ENCODE results near the gene POU3F1. TPM values are rescaled to one million over a fixed set of nuclear protein-coding genes. Genes with fewer than 3 reads are reported as not detected.

POU3F1 gene
- total and polyA plus RNA-seq, 2 donors (not counting 1 experiment from before 2014, with no cell fraction given) = 0.63 to 3.8 TPM

- Histone ChIP-seq H2AFZ (ENCODE audit: insufficient read depth, low read depth, low read length, poor library complexity, severe bottlenecking) (no peak overlapping the region), H4K20me1 (ENCODE audit: control insufficient read depth, insufficient read depth, low read length, poor library complexity, severe bottlenecking) (no peaks in the 10 kb centered on the region), H3K4me2 (replicated peaks; ENCODE audit: low read depth, low read length, poor library complexity, severe bottlenecking) (no peak overlapping the region), H3K4me3 (ENCODE audit: control extremely low read depth in 1 of 5, extremely low read depth in 1 of 5, insufficient read depth in 1 of 5, low read depth in 2 of 5, low read length in 4 of 5) (no peak overlapping the region), H3K9ac (ENCODE audit: low read length) (no peak overlapping the region), H3K4me1 (ENCODE audit: control insufficient read depth in 2 of 2, insufficient read depth in 2 of 2, low read length in 2 of 2) (no peaks in the 10 kb centered on the region), H3K79me2 (ENCODE audit: control insufficient read depth, insufficient read depth, low read length) (no peaks in the 10 kb centered on the region), H3K36me3 (replicated peaks in 1 of 2; ENCODE audit: control extremely low read depth in 1 of 2, control insufficient read depth in 1 of 2, extremely low read depth in 1 of 2, insufficient read depth in 2 of 2, low read length in 1 of 2) (no peaks in the 10 kb centered on the region), H3K9me3 (ENCODE audit: control extremely low read depth in 1 of 3, control insufficient read depth in 2 of 3, insufficient read depth in 1 of 3, low read length in 2 of 3) (no peaks in the 10 kb centered on the region), H3K27ac (ENCODE audit: low read length in 2 of 2) (no peak overlapping the region), H3K27me3 (replicated peaks in 1 of 4; ENCODE audit: control extremely low read depth in 1 of 4, control insufficient read depth in 3 of 4, insufficient read depth in 4 of 4, low read length in 3 of 4) (peaks cover 0 to 13% (median 2%) of the 10 kb centered on the region in 4 experiments)
- ATAC-seq (ENCODE audit: low read depth) (no peak), DNase-seq (no peak)
- Mint-ChIP-seq H3K27me3 (peaks cover 57% of the 10 kb centered on the region), H3K4me1 (no peaks in the 10 kb centered on the region), H3K9me3 (ENCODE audit: insufficient read depth) (no peaks in the 10 kb centered on the region), H3K4me3 (no peak overlapping the region), H3K27ac (no peak overlapping the region)
- no peak for TF ChIP-seq EZH2 (IDR thresholded peaks at IDR 0.05; ENCODE audit: borderline replicate concordance, insufficient read depth, low read depth, low read length, poor library complexity, severe bottlenecking)
- TF ChIP-seq CTCF (IDR thresholded peaks at IDR 0.05) = no peak
- intact Hi-C loops (cut with micrococcal nuclease) = no loop called here
- WGBS (ENCODE audit: insufficient coverage) = 84% methylated on average over 3 of the region's 4 CpGs
- POLR2A ChIA-PET = interaction anchor here (0.6 kb wide), 1 partner anchor 99 kb away, joined by 3 read pairs; no protein-coding TSS in a partner anchor
- CTCF ChIA-PET = interaction anchor here (0.6 kb wide), 2 partner anchors 12 to 778 kb away, joined by 3 read pairs; no protein-coding TSS in a partner anchor
These were observed 45.7 kb upstream of the POU3F1 start for GRCh38 chr1:38092256-38092655.

GRCh38 chr1:38090796-38091195, 44.2 kb upstream of the POU3F1 start:
- TF ChIP-seq EZH2 (IDR thresholded peaks at IDR 0.05; ENCODE audit: borderline replicate concordance, insufficient read depth, low read depth, low read length, poor library complexity, severe bottlenecking) = no peak
- TF ChIP-seq CTCF (IDR thresholded peaks at IDR 0.05) = no peak
- no peaks in the 10 kb centered on the region for H3K36me3 ChIP-seq (replicated peaks in 1 of 2; ENCODE audit: control extremely low read depth in 1 of 2, control insufficient read depth in 1 of 2, extremely low read depth in 1 of 2, insufficient read depth in 2 of 2, low read length in 1 of 2)
- peaks cover 0 to 13% (median 2%) of the 10 kb centered on the region in 4 experiments for H3K27me3 ChIP-seq (replicated peaks in 1 of 4; ENCODE audit: control extremely low read depth in 1 of 4, control insufficient read depth in 3 of 4, insufficient read depth in 4 of 4, low read length in 3 of 4)
- CTCF ChIA-PET = no interaction called here
- no peak overlapping the region for H3K4me2 ChIP-seq (replicated peaks; ENCODE audit: low read depth, low read length, poor library complexity, severe bottlenecking)
- POLR2A ChIA-PET = no interaction called here
- no peaks in the 10 kb centered on the region for H4K20me1 ChIP-seq (ENCODE audit: control insufficient read depth, insufficient read depth, low read length, poor library complexity, severe bottlenecking)
- no peak for ATAC-seq (ENCODE audit: low read depth)
- H3K79me2 ChIP-seq (ENCODE audit: control insufficient read depth, insufficient read depth, low read length) = no peaks in the 10 kb centered on the region
- no peak overlapping the region for H3K9ac ChIP-seq (ENCODE audit: low read length)
- H3K9me3 ChIP-seq (ENCODE audit: control extremely low read depth in 1 of 3, control insufficient read depth in 2 of 3, insufficient read depth in 1 of 3, low read length in 2 of 3) = no peaks in the 10 kb centered on the region
- no peak overlapping the region for H3K27ac ChIP-seq (ENCODE audit: low read length in 2 of 2)
- 100% methylated on average over 2 of the region's 3 CpGs for WGBS (ENCODE audit: insufficient coverage)
- no peaks in the 10 kb centered on the region for H3K4me1 ChIP-seq (ENCODE audit: control insufficient read depth in 2 of 2, insufficient read depth in 2 of 2, low read length in 2 of 2)
- H3K4me3 ChIP-seq (ENCODE audit: control extremely low read depth in 1 of 5, extremely low read depth in 1 of 5, insufficient read depth in 1 of 5, low read depth in 2 of 5, low read length in 4 of 5) = no peak overlapping the region
- H3K4me1 Mint-ChIP-seq = no peaks in the 10 kb centered on the region
- no peak for DNase-seq
- peaks cover 54% of the 10 kb centered on the region for H3K27me3 Mint-ChIP-seq
- H2AFZ ChIP-seq (ENCODE audit: insufficient read depth, low read depth, low read length, poor library complexity, severe bottlenecking) = no peak overlapping the region
- H3K9me3 Mint-ChIP-seq (ENCODE audit: insufficient read depth) = no peaks in the 10 kb centered on the region
- no peak overlapping the region for H3K27ac Mint-ChIP-seq
- intact Hi-C loops (cut with micrococcal nuclease) = no loop called here
- H3K4me3 Mint-ChIP-seq = no peak overlapping the region

All from B cell (primary cell).